ENCODE measurements around the gene SLC24A4. TPM values are rescaled to one million over a fixed set of nuclear protein-coding genes. Genes with fewer than 3 reads are reported as not detected.

The SLC24A4 gene
- total RNA-seq, 1 donor from 2014 or later = 3.5 TPM

GRCh38 chr14:92464716-92465115 is 141.8 kb downstream of the SLC24A4 start:
- TF ChIP-seq CTCF (IDR thresholded peaks at IDR 0.05) = no peak
- no peak overlapping the region for H3K4me3 ChIP-seq
- H3K27me3 ChIP-seq (ENCODE audit: low read depth) = no peaks in the 10 kb centered on the region
- ATAC-seq = no peak
- no peaks in the 10 kb centered on the region for H3K36me3 ChIP-seq
- H3K4me1 ChIP-seq = peaks cover 27% of the 10 kb centered on the region
- intact Hi-C loops (cut with DNase I) = no loop called here
- no peak overlapping the region for H3K27ac ChIP-seq
- DNase-seq = no peak
- H3K9me3 ChIP-seq = peaks cover 14% of the 10 kb centered on the region

GRCh38 chr14:92465353-92466055 is 142.5 kb downstream of the SLC24A4 start:
- peaks cover 14% of the 10 kb centered on the region for H3K9me3 ChIP-seq
- H3K4me3 ChIP-seq = no peak overlapping the region
- ATAC-seq (peak in 1 of 2 donors; percentile 11), DNase-seq (no peak)
- intact Hi-C loops (cut with DNase I) = no loop called here
- H3K27me3 ChIP-seq (ENCODE audit: low read depth) = no peaks in the 10 kb centered on the region
- no peak overlapping the region for H3K27ac ChIP-seq
- H3K4me1 ChIP-seq = peaks cover 19% of the 10 kb centered on the region
- H3K36me3 ChIP-seq = no peaks in the 10 kb centered on the region
- no peak for TF ChIP-seq CTCF (IDR thresholded peaks at IDR 0.05)

GRCh38 chr14:92466059-92466458 is 143.1 kb downstream of the SLC24A4 start:
- Histone ChIP-seq H3K9me3 (peaks cover 14% of the 10 kb centered on the region), H3K36me3 (no peaks in the 10 kb centered on the region), H3K27ac (no peak overlapping the region), H3K4me3 (no peak overlapping the region), H3K4me1 (peaks cover 14% of the 10 kb centered on the region), H3K27me3 (ENCODE audit: low read depth) (no peaks in the 10 kb centered on the region)
- DNase-seq (no peak), ATAC-seq (peak; percentile 47 to 57)
- no peak for TF ChIP-seq CTCF (IDR thresholded peaks at IDR 0.05)
- intact Hi-C loops (cut with DNase I) = no loop called here

- peaks cover 16% of the 10 kb centered on the region for H3K4me1 ChIP-seq
- no peaks in the 10 kb centered on the region for H3K27me3 ChIP-seq (ENCODE audit: low read depth)
- no peak overlapping the region for H3K27ac ChIP-seq
- ATAC-seq = no peak
- no peak overlapping the region for H3K4me3 ChIP-seq
- no peaks in the 10 kb centered on the region for H3K36me3 ChIP-seq
- H3K9me3 ChIP-seq = peaks cover 14% of the 10 kb centered on the region
- no peak for TF ChIP-seq CTCF (IDR thresholded peaks at IDR 0.05)
- no peak for DNase-seq
- intact Hi-C loops (cut with DNase I) = no loop called here
These were observed 146.6 kb downstream of the SLC24A4 start for GRCh38 chr14:92469515-92469914.

GRCh38 chr14:92470215-92470614 is 147.2 kb downstream of the SLC24A4 start:
- Histone ChIP-seq H3K4me3 (no peak overlapping the region), H3K27ac (no peak overlapping the region), H3K4me1 (peaks cover 19% of the 10 kb centered on the region), H3K9me3 (peaks cover 14% of the 10 kb centered on the region), H3K27me3 (ENCODE audit: low read depth) (no peaks in the 10 kb centered on the region), H3K36me3 (no peaks in the 10 kb centered on the region)
- no peak for DNase-seq
- intact Hi-C loops (cut with DNase I) = no loop called here
- no peak for ATAC-seq
- no peak for TF ChIP-seq CTCF (IDR thresholded peaks at IDR 0.05)

All from lower lobe of right lung (tissue), 2 donors.